NCI-H146 treated with DMSO at 0.1 percent for 48 hours (cell line): ENCODE measurements around the gene RIPOR2.

Experiments
- DNase-seq: peaks from one replicate; lab custom pipeline; 2025; ENCODE audit not compliant: unreplicated experiment; lab: John Stamatoyannopoulos, UW

RIPOR2 gene, protein sequence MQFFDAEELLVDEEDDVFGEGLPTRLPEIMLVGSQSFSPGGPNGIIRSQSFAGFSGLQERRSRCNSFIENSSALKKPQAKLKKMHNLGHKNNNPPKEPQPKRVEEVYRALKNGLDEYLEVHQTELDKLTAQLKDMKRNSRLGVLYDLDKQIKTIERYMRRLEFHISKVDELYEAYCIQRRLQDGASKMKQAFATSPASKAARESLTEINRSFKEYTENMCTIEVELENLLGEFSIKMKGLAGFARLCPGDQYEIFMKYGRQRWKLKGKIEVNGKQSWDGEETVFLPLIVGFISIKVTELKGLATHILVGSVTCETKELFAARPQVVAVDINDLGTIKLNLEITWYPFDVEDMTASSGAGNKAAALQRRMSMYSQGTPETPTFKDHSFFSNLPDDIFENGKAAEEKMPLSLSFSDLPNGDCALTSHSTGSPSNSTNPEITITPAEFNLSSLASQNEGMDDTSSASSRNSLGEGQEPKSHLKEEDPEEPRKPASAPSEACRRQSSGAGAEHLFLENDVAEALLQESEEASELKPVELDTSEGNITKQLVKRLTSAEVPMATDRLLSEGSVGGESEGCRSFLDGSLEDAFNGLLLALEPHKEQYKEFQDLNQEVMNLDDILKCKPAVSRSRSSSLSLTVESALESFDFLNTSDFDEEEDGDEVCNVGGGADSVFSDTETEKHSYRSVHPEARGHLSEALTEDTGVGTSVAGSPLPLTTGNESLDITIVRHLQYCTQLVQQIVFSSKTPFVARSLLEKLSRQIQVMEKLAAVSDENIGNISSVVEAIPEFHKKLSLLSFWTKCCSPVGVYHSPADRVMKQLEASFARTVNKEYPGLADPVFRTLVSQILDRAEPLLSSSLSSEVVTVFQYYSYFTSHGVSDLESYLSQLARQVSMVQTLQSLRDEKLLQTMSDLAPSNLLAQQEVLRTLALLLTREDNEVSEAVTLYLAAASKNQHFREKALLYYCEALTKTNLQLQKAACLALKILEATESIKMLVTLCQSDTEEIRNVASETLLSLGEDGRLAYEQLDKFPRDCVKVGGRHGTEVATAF

GRCh38 chr6:24935366-24936152, at the start of gene RIPOR2:
Gene RIPOR2 (minus strand): TSS chr6:24935960. CDS start chr6:24935898, 62 bp downstream.
- no peak for DNase-seq

- peak; percentile 80 for DNase-seq
These were observed 49.6 kb upstream of the RIPOR2 start for GRCh38 chr6:24985323-24985722.

GRCh38 chr6:24982231-24982630, 46.5 kb upstream of the RIPOR2 start:
- no peak for DNase-seq

DNA sequence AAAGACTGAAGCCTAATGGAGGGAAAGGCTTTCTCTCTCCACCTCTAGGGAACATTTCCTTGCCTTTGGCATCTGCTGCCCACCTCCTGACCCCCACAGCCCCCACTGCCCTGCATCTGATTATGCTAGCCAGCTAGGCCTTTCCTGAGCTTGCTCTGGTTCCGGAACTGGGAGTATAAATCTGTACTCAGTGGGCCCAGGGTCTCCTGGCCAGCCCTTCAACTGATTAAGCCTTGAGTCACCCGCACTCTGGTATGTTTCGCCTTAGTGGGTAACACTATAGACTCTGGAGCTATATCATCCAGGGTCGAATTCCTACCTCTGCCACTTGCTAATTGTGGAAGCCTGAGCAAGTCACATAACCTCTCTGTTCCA, 45.6 kb upstream of the RIPOR2 start:
- no peak for DNase-seq

DNA sequence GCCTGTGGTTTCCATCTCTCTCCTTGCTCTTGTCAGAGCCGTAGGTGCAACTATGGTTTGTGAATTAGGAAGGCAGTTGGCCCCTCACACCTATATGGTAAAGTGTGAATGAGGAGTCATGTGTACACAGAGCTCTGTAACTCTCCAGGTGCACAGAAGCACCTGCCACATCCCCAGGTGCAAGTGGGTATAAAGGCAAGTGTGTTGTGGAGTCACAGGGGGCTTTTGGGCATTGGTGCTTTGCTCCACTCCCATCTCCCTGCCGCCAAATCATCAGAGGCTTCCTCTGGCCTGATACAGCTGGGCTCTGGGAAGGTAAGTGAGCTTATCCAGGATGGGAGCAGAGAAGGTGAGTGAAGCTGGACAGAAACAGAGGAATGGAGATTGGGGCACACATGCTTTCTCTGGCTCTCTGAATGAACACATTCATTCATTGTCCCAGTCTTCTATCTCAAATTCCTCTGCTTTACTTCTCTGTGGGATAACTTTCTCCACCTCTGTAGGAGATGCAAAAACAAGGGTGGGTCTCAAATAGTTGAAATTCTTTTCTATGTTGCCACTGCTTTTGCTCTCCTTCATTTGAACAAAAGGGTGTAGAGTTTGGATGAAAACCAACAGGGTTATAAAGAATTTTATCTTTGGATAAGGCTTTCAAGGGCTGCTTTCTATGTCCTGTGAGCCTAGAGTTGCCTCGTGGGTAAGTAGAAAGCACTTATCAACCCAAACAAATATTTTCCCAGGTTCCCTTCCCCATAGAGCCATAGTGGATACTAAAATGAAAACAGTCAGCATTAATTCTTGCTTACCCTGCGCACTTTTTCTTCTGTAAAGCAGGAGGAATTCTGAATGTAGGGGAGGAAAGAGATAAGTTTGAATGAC, 45.0 kb upstream of the RIPOR2 start:
- peak; percentile 92 for DNase-seq

DNA sequence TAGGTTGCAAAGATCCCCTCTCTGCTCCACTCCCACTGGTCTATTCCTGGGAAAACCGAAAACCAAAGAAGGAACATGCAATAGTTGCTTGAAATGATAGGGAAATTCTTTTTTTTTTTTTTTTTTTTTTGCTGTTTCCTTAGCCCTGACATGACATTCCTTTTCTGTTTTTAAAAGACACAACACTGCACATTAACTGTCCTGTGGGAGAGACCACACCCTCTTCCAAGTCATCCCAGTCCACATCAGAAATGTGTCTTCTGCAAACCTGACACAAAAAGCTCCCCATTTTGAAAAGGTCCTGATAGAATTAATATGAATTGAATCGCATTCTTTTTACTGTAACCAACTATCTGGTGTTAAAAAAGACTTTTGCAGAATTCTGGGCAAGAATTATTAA, 43.4 kb upstream of the RIPOR2 start:
- DNase-seq, result no peak

- no peak for DNase-seq
These were observed 38.7 kb upstream of the RIPOR2 start for GRCh38 chr6:24974182-24975171.

DNA sequence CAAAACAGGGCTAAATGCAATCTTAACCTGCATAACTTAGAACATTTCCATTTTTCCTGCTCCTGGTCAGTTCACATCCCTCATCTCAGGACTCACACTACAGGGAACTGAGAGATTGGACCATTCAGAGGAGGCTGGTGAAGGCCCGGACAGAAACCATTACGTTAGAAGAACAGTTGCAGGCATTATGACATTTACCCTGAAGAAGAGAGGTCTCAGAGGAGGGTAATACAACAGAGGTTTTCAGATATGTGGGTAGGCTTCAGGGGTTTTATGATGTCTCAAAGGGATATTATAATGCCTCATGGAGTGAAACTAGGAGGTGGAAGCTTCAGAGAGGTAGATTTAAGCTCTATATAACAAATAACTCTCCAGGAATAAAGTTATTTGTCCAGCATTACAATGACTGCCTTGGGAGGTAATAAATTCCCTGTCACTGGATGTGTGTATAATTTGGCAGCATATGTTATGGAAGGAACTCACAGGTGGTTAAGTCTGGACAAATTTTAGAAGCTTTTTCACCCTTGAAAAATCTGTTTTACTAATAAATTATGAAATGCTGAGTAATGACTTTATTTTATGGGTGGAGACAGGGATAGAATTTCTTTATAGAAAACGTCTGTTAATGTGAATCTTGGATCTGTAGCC, 36.7 kb upstream of the RIPOR2 start:
- DNase-seq, result no peak

- no peak for DNase-seq
These were observed 35.3 kb upstream of the RIPOR2 start for GRCh38 chr6:24971067-24971466.

DNA sequence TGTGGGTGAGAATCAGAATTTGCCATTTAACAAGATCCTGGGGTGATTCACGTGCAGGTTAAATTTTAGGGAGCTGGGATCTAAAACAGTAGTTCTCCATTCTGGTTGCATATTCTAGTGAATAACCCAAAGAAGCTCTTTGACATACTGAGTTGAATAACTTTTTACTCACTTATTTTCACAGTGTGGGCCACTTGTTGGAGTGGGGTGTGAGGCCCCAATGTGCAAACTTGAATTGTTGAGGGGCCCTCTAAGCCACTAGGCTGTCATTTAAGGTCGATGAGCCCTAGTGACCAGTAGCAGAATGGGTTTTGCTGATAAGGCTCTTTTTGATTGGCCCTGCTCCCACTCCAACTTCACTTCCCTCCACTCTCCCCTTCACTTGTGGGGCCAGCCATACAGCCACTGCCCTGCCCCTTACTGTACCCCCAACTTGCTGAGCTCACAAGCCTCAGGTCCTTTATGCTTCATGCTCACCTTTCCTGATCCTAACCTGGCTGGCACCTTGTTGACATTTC, 33.6 kb upstream of the RIPOR2 start:
- no peak for DNase-seq

- no peak for DNase-seq
These were observed 33.0 kb upstream of the RIPOR2 start for GRCh38 chr6:24968783-24969182.

DNA sequence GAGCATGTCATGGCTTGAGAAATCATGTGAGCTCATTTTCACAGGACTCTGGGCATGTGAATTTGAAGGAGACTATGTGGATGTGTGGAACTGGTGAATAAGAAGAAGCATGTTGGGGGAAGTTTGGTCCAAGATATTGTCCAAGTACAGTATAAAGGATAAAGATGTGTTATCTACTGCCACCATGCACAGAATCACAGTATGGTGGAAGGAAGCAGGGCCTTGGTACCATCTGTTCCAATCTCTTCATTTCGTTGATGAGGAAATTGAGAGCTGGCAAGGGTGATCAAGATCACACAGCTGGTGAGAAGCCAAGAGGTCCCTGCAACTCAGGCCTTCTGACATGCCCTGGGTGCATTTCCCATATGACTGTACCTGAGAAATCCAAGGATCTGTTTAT, 31.5 kb upstream of the RIPOR2 start:
- no peak for DNase-seq

GRCh38 chr6:24966381-24966780, 30.6 kb upstream of the RIPOR2 start:
- DNase-seq, result peak; percentile 59

DNA sequence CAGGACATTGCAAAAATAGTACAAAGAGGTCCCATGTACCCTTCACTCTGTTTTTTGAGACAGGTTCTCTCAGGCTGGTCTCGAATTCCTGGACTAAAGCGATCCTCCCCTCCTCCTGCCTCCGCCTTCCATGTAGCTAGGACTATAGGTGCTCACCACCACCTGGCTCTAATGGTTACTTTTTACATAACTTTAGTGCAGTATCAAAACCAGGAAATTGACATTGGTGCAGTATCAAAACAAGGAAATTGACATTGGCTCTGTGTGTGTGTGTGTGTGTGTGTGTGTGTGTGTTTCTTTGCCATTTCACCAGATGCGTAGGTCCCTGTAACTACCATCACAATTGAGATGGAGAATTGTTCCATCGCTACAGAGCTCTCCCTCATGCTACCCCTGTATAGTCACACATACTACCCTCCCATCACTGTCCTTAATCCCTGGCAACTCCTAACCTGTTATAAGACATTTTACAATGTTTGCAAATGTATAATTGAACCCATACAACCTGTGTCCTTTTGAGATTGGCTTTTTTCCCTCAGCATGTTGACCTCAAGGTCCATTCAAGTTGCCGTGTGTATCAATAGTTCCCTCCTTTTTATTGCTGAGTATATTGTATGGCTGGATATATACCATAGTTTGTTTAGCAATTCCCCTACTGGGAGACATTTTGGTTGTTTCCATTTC, 28.3 kb upstream of the RIPOR2 start:
- DNase-seq, result no peak

DNA sequence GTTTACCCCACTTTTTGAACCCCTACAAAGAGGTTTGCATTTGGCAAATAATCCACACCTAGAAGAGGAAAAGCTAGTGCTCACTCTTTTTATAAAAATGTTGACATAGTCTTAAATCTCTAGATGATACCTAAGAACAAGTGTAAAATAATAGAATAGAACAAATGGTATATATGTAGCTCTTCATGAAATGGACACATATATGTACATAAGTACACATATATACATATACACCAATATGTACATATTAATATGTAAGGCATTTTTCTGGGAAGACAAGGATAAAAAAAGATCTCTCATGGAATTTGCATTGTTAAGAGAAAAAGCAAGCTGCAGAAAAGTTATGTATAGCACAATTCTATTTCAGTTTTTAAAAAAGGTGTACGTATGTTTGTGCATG, 27.6 kb upstream of the RIPOR2 start:
- no peak for DNase-seq

- DNase-seq, result no peak
These were observed 26.1 kb upstream of the RIPOR2 start for GRCh38 chr6:24961852-24962251.

GRCh38 chr6:24960991-24961475, 25.3 kb upstream of the RIPOR2 start:
- no peak for DNase-seq
